ENCODE data around the gene ADARB2. TPM values are rescaled to one million over a fixed set of nuclear protein-coding genes. Genes with fewer than 3 reads are reported as not detected.
"Not testable (repeated sequence)": the region's sequence is repeated elsewhere in the genome, so short reads cannot be mapped to it uniquely, and the experiment has no call there.

The ADARB2 gene
- total RNA-seq, 1 donor from 2014 or later: 0.06 TPM

DNA sequence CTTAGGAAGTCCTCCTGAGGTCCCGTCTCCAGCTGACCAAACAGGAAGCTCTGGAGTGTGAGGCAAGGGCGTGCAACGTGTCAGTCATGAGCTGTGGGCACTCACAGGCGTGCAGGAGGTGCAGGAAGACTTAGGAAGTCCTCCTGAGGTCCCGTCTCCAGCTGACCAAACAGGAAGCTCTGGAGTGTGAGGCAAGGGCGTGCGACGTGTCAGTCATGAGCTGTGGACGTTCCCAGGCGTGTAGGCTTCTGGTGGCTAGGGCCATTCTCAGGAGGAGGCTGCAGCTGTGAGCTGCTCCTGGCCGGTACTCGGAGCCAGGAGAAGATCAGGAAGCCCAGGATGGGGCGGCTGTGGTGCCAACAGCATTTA lies 489.1 kb downstream of the ADARB2 start:
- peak; percentile 45 for DNase-seq (ENCODE audit: low spot score)

DNA sequence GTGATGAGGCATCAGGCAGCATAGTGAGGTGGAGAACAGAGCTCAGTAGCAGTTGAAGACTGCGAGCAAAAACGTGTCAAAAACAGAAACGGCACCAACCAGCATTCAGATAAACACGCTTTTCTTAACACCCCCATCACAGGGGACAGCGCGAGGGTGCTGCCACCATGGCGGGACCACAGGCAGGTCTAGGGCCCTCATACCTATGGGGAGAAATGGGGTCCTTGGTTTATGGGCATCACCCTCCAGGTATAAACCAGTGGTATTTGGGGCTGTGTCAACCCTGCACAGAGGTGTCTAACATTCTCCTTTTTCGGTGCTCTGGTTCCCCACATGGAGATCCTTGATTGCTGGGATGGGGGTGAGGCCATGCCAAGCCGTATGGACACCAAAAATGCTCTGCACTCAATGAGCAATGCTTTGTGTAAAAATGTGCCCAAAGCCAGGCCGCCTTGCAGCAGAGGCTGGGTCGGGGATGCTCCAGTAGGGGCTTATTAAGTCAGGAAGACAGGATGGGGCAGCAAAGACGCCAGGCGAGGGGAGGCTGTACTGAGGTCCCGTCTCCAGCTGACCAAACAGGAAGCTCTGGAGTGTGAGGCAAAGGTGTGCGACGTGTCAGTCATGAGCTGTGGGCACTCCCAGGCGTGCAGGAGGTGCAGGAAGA lies 489.6 kb downstream of the ADARB2 start:
- peak; percentile 64 for DNase-seq (ENCODE audit: low spot score)

DNA sequence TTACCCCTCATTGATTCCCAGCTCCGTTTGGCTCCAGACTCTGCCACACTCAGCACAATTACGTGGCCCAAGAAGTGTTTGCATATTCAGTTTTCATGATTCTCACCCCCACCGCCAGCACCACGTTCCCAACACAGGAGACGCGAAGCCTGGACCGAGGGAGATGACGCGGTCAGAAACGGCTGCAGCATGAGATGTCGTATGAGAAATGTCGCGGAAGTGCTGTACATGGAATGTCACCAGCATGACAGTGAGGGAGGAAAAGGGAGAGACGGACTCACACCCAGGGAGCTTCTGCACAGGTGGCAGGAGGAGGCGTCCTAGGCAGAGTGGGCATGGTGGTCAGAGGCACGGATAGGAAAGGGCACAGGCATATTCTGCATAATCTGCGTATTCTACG lies 492.8 kb downstream of the ADARB2 start:
- peak; percentile 71 for DNase-seq (ENCODE audit: low spot score)

DNA sequence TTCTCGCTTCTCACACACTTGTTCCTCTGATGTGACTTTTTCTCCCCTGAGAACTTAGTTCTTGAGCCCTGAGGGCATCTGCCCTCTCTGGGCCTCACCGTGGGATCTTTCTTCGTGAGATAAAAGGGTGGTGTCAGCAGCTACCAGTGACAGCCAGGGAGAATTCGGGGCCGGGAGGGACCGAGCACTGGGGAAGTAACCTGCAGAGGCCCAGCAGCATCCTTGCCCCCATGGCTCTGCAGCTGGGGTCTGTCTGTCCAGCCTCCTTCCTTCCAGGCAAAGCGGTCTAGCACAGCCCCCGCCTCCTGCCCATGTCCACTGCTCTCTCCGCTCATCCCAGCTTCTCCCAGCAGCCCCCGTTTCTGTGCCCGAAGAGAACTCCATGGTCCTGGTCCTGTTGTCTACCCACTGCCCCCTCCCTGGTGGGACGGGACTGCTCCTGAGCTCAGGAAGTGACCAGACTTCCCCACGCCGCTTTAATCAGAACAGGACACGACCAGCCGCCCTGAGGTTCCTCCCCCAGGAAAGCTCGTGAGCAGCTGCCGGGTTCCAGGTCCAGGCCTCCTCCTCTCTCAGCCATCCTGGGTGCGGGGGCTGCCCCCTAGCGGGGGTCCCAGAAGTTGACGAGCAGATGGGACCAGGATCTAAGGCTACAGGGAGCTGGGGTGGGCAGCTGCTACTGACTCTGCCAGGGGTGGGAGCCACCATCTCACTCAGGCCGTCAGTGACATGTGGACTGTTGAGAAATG lies 493.7 kb downstream of the ADARB2 start:
- DNase-seq (ENCODE audit: low spot score): peak; percentile 81

DNA sequence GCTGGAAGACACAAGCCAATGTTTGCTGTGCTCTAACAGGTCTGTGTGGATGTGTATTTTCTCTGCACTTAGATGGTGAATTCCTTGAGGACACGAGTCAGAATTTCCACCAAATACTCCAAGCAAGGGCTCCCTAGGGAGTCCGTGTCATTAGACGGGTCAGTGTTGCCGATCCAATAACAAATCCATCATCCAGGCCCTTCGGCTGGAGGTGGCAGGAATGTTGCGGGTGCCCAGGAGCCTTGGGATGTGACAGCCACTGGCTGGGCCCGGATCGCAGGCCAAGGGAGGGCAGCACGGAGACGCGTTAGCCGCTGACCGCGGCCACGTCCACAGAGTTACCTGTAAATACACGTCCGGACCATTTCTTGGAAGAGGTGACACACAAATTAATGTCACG lies 494.4 kb downstream of the ADARB2 start:
- peak; percentile 45 for DNase-seq (ENCODE audit: low spot score)

DNA sequence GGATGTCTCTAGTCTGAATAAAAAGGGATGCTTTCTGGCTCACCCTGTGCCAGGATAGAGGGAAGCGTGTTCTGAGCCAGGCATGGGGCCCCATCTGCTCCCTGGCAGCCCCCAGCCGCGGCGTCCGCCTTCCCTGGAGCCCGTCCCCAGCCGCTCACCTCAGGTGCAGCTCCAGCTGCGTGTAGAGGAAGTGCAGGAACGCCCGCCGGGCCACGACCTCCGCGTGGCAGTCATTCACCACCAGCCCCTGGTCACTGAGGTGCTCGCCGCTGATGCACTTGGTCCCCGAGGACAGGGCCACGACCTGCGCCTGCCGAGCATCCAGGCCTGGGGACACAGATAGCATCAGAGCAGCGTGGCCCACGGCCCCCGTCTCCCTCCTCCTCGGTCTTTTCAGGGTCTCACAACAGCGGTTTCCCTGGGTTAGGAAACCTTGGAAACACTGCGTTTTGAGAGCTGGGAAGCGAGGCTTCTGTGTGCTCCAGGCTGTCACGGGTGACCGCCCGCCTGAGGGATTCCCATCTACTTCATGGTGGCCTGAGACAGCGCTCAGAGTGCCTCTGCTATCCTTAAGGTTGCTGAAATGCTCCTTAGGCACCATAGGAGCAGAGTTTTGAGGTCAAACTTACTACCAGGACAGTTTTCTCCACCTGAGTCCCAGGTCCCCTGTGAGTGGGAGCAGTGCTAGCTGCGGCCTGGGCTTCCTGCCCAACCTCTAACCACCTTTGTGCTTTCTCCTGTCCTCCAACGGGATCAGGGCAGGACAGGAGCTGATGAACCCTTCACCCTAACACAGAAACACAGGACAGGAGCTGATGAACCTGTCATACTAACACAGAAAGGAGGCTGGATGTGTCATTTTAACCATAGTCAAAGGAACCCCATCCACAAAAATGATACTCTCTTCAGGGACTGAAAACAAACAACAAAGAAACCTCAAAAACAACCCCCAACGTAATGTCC lies 495.1 kb downstream of the ADARB2 start:
- peak; percentile 88 for DNase-seq (ENCODE audit: low spot score)

DNA sequence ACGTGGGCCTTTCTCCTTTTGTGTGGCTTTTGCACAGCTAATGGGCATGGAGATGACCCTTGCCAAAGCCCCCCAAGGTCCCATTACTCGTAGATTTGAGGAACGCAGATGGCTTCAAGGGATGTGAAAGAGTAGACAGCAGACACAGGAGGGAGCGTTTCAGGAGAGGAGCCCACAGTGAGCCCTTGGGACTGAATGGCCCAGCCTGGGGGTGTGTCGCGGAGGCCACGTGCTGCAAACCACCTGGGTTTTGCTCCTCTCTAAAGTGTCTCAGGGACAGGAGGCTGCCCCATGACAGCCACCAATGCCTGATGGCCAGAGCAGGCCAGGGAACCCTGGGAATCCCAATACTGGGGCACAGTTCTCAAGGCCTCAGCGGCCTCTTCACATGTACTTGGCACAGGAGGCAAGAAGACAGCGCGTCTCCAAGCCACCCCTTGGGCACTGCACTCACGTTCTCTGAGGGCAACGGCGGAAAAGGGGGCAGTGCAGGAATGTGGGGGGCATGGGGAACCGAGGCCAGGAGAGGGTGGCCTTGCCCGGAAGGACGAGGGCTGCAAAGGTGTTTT lies 495.9 kb downstream of the ADARB2 start:
- no peak for DNase-seq (ENCODE audit: low spot score)

DNA sequence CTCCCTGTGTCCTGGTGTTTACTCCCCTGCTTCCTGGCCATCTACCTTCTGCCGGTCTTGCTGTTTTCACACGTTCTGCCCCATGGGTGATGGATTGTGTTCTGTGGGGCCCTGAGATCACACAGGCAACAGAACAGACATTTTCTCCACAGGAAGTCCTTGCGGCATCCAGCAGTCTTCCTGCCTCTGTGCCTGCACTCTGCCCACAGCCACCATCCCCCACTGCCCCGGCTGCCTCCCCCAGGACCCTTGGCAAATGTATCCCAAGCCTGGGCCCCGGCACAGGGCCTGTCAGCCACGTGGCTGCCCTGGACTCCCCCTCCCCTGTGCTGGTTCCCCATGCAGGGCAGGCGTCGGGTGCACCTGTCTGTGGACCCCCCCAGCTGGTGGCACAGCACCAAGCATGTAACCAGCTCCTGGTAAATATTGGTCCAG lies 497.0 kb downstream of the ADARB2 start:
- DNase-seq (ENCODE audit: low spot score): peak; percentile 69

DNA sequence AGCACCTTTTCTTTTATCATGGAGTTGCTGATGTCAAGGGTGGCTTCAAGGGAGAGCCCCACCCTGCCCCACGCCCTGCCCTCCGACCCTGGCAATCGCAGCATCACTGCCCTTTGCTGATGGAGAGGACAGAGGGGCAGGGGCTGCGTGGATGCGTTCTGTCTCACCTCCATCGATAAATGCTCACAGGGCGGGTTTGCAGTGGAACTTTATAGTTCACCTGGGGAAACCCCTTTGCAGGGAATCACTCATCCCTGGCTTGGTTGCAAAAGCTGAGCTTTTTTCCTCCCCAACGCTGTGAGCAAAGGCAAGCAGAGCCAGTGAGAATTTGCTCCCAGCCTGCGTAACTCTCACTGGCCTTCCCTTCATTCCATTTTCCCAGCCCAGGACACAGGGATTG lies 504.3 kb downstream of the ADARB2 start:
- DNase-seq (ENCODE audit: low spot score): no peak

DNA sequence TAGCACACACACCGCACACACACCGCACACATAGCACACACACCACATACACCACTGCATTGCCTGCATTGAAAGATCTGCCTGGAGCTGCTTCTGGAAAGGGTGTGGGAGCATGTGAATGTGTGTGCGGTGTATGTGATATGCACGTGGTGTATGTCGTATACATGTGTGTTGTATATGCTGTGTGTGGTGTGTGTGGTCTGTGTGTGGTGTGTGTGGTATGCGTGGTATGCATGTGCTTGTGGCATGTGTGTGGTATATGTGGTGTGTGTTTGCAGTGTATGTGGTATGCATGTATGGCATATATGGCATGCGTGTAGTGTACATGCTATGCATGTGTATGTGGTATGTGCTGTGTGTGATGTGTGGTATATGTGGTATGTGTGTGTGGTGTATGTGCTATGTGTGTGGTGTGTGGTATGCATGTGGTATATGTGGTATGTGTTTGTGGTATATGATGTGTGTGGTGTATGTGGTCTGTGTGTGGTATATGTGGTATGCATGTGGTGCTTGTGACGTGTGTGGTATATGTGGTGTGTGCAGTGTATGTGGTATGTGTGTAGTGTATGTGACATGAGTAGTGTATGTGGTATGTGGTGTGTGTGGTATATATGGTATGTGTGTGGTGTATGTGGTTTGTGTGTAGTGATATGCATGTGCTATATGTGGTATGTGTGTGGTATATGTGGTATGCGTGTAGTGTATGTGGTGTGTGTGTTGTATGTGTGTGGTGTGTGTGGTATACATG lies 505.0 kb downstream of the ADARB2 start:
- peak; percentile 45 for DNase-seq (ENCODE audit: low spot score)

DNA sequence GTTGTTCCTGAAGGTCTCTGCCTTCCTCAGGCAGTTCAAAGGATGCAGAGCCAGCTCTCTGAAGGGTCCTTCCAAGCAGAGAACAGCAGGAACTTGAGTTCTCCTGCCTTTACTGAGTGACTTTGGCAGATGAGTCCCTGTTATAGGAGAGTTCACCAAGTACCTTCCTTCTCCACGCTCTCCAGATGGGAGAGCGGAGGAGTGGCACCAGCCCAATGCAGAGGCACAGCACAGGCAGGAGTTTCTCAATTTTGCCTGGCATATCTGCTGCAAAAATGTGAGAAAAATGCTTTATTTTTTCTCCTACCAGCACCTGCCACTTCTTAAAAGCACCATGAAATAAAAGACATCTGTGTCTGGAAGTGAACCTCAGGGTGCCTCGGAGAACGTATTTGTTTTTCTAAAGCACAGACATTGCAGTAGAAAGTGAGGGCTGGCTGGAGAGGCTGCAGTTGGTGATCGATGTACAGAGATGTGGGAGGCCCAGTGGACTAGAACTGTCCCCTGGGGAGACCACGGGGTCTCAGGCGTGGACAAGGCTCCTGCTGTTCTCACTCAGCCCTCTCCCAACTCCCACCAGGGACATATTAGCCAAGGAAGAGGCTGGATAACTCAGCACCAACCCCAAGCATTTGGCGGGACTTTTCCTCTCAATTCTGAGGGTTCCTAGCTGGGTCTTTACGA lies 506.6 kb downstream of the ADARB2 start:
- DNase-seq (ENCODE audit: low spot score): no peak

DNA sequence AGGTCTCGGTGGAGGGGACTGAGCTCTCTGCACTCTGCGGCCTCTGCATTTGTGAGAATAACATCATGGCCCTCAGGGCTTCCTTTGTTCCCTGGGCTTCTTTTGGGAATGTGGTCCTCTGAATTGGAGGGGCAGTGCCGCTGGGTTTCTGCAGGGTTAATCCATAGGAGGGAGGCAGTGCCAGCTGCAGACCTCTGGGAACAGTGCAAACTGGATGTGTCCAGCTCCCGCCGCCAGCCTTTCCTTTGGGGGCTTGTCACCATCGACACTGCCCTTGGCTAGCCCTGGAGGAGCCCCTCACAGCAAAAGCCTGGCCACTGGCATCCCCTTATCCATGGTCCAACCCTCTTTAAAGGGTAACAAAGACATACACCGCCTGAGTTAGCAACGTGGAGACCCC lies 507.2 kb downstream of the ADARB2 start:
- no peak for DNase-seq (ENCODE audit: low spot score)

DNA sequence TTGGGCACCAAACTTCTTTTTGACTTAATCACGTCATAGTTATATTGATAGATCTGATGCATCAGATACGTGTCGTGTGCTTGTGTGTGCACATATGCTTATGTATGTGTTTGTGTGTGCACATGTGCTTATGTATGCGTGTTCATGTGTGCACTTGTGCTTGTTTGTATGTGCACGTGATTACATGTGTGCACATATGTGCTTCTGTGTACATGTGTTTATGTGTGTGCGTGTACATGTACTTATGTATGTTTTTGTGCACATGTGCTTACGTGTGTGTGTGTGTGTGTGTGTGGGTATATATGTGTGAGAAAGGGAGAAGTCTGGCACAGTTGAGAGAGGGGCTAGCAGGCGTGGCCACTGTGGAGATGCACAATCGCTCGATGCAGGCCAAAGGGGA lies 507.8 kb downstream of the ADARB2 start:
- DNase-seq (ENCODE audit: low spot score): no peak

DNA sequence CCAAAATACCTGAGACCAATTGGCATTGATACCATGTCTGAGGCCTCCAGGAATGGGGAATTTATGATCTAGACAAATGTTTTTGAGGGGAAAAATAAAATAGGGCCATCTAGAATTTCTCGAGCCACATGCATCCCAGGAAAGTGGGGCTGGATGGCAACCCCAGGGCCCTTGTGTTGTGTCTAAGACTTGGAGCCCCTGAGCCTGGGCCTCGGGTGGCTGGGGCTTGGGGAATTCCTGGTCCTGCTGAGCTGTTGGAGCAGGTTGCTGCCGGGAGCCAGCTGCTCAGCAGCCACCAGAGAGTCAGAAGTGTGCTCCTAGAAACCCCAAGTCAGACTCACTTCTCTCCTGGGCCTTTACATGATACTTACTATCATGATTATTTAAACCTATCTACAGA lies 508.2 kb downstream of the ADARB2 start:
- DNase-seq (ENCODE audit: low spot score): peak; percentile 55

DNA sequence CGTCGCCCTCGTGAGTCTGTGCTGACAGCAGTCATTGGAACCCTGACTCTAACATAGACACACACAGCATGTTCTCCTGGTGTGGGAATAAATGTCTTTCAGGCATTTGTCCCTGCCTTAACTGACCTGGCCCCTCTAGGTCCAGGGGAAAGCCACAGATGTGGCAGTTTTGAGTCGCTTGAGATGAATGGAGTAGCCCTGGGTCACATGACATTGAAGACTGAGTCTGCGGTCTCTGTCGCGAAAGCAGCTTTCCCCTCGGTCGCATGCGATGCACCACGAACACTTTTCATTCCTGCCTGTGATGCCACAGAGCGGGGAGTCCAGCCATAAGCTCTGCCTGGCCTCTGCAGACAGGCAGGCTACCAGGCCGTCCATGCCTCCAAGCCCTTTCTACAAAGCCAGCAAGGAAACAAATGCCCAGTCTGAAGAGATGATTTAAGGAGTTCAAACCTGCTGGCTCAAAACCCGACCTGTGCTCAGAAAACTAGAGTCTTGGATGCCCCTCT lies 508.8 kb downstream of the ADARB2 start:
- peak; percentile 68 for DNase-seq (ENCODE audit: low spot score)

DNA sequence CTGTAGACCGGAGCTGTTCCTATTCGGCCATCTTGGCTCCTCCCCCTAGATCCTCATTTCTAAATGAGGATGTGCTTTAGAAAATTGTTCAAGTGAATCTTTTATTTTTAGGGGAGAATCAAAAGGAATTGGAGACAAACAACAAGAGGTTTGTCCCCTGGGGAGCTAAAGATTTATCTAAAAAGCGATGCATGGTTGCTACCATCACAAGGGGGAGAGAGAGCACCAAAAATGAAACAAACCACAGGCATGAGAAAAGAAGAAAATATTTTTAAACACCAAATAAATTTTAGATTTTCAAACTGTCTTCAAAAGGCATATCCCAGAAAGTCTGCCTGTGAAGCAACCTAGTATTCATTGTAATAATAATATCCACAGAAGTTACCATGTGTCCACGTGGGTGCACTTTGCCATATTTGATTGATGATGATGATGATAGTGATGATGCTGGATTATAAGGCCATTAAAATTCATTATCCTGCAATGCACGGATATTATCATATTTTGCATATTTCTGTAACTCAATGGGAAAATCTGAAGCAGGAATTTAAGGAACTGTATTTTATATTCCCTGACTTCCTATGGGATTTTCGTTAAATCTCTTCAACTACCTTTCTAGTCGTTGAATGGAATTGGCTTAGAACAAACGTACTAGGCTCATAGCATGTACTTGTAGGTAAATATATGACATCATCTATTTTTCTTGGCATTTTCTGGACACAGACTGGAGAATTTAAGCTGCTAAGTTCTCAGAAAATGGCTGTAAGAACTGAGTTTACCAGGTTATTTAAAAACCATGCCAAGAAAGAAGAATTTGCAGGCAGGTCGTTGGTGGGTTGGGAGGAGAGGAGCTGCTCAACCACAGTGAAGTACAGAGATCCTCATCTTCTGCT lies 509.6 kb downstream of the ADARB2 start:
- DNase-seq (ENCODE audit: low spot score): no peak

DNA sequence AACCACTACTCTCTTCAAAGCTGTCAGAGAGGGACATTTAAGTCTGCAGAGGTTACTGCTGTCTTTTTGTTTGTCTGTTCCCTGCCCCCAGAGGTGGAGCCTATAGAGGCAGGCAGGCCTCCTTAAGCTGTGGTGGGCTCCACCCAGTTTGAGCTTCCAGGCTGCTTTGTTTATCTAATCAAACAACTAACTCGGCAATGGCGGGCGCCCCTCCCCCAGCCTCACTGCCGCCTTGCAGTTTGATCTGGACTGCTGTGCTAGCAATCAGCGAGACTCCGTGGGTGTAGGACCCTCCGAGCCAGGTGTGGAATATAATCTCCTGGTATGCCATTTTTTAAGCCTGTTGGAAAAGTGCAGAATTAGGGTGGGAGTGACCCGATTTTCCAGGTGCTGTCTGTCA lies 510.4 kb downstream of the ADARB2 start:
- peak; percentile 75 for DNase-seq (ENCODE audit: low spot score)

DNA sequence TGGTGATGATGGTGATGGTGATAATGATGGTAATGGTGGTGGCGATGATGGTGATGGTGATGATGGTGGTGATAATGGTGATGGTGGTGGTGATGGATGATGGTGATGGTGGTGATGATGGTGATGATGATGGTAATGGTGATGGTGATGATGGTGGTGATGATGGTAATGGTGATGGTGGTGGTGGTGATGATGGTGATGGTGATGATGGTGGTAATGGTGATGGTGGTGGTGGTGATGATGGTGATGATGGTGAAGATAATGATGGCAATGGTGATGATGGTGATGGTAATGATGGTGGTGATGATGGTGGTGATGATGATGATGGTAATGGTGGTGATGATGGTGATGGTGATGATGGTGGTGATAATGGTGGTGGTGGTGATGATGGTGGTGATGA lies 517.5 kb downstream of the ADARB2 start:
- not testable (repeated sequence) for DNase-seq (ENCODE audit: low spot score)

DNA sequence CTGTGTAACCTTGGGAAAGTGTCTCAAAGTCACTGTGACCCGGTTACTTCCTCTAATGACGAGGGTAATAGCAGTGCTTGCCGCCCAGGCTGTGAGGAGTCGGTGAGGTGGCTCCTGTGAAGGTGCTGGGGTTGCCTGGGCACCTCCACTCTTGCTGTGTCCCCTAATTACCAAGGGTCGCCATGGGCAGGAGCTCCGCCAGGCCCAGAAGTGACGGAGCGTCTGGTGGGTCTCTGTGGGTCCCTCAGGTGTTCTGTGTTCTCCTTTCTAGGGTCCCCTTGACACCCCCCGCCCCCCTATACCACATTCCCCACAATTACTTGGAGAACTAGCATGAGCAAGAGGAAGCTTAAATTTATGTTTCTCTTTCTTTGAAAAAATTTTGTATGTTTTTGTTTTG lies 519.7 kb downstream of the ADARB2 start:
- peak; percentile 53 for DNase-seq (ENCODE audit: low spot score)

All from mesenteric fat pad (tissue), 1 donor.